ENCODE results near the gene F11R.
A peak's percentile ranks its signal among the peaks of the same experiment; 100 is the strongest.
"Not testable (repeated sequence)": the region's sequence is repeated elsewhere in the genome, so short reads cannot be mapped to it uniquely, and the experiment has no call there.

The F11R gene

GRCh38 chr1:161020509-161021164, at the start of gene F11R:
Gene F11R (minus strand): TSS chr1:161021152. CDS start chr1:161021073, 79 bp downstream.
- no peak for DNase-seq

DNA sequence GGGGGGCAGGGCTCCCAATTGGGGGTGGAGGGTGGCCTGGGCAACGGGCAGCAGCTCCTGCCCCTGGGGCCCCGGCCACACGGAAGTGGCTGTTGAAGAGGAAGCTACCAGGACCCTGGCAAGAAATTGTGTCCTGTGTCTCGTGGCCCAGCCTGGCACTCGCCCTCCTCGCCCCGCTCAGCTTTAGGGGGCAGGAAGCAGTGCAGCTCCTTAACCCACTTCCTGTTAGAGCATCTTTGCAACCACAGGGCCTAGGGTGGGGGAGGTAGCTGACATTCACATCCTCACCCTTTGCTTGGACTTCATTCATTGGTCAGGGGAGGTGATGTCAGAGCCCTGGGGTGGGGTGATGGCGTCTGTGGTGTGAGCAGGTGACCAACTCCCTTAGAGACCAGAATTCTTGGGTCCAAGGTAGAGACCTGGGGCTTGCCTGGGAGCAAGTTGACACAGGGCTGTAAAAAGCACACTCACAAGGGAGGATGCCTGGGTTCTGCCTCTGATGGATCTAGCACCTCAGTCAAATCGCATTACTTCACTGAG, 48.8 kb upstream of the F11R start, which contains the start of gene ARHGAP30:
Gene ARHGAP30, minus strand, starts transcription at position 161 of the 540 bp plus-strand sequence. CDS start 267 bp downstream, outside the sequence.
- DNase-seq: no peak

- no peak for DNase-seq
Observed at GRCh38 chr1:161069241-161069640, 48.3 kb upstream of the F11R start.

DNA sequence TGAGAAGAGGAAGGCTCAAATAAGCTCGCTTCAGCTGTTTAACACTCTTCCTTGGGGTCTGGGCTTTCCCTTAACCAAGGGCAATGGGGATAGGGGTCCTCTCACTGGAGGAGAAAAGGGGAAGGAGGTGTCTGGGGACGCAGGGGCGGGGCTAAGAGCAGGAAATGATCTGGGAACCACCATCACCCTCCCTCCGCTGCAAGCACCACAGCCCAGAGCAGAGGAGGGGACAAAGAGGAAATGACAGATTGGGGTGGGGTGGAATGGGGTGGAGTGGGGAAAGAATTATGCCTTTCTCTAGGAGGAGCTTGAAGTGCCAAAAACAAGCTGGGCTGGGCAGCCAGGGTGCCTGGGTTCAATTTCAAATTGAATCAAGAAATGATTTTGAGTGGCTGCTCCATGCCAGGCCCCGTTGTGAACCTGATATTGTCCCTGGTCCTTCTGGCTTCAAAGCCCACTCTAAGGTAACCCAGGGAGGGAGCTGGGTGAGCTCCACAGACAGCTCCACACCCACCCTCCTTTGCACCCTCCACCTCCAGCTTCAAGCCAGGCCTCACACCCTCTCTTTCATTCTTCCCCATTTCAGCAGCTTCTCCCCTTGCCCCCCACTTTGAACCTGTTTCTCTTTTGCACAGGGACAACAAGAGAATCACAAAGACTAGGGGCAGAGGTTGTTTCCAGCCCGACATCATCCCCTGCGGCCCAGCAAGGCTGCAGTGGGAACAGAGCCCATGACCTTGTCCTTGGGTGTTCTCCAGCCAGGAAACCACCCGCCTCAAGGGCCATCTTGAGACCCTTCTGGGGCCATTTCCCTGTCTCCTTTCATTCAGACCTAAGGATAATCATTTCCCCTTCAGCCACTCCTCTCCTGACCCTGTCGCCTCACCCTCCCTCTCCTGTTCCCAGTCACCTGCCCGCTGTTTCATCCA, 47.6 kb upstream of the F11R start:
- DNase-seq: no peak

- DNase-seq: no peak
Observed at GRCh38 chr1:161066694-161067093, 45.7 kb upstream of the F11R start.

DNA sequence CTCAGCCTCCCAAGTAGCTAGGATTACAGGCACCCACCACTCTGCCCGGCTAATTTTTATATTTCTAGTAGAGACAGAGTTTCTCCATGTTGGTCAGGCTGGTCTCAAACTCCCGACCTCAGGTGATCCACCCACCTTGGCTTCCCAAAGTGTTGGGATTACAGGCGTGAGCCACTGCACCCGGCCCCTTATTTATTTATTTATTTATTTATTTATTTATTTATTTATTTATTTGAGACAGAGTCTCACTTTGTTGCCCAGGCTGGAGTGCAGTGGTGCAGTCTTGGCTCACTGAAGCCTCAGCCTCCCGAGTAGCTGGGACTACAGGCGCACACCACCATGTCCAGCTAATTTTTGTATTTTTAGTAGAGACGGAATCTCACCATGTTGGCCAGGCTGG, 44.7 kb upstream of the F11R start:
- DNase-seq: not testable (repeated sequence)

DNA sequence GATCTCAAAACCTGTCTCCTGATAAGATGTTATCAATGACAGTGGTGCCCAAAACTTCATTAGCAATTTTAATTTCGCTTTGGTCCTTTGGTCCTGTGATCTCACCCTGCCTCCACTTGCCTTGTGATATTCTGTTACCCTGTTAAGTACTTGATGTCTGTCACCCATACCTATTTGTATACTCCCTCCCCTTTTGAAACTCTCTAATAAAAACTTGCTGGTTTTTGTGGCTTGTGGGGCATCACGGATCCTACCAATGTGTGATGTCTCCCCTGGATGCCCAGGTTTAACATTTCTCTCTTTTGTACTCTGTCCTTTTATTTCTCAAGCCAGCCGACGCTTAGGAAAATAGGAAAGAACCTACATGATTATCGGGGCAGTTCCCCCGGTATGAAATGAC, 43.0 kb upstream of the F11R start:
- not testable (repeated sequence) for DNase-seq

- DNase-seq: no peak
Observed at GRCh38 chr1:161061419-161061818, 40.5 kb upstream of the F11R start.

DNA sequence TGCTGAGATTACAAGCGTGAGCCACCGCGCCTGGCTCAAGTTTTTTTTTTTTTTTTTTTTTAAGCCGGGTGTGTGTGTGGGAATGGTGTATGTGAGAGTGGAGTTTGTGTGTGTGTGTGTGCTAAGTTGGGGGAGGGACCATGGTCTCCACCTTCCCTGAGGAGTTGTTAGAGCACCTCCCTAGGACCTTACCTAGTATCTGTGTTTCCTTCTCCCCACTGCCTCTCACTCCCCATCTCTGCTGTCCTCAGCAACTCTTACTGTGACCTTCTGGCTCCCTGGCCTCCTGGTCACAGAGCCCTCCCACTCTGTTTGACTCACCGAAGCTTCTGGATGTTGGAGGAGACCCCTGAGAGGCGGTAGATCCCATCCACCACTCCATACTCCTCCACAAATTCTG, 38.3 kb upstream of the F11R start:
- no peak for DNase-seq

- DNase-seq: no peak
Observed at GRCh38 chr1:161054805-161055204, 33.9 kb upstream of the F11R start.

DNA sequence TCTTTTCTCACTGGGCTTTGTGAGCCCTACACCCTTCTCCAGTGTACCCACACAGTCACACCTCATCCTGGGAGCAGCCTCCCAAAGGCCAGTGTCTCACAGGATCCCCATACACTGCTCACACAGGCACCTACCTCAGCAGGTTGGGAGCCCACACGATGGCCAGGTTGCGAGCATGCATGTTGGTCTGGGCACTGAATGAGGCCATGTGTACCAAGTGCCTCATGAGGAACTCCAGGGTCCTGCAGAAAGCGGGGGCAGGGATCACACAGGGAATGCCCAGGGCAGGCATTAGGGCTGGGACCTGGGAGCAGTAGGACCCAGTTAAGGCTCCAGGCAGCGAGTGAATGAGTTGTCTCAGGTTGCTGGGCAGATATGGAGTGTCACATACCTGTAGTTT, 33.3 kb upstream of the F11R start:
- DNase-seq: no peak

DNA sequence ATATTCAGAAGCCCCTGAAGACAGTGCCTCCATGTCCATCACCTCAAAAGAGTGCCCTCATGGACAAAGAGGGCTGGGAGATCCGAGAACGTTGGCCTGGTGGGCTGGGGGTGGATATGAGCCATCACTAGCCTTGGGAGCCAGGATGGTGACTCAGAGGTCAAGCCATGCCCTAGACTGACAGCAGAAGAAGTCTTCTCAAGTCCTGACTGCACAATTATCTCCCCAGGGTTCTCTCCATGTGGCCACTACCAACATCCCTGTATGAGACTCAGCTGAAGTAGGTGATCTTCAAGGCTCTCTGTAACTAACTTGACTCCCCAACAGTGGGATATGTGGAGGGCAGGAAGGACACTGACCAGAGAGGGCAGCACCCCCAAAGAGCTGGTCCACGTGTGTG, 31.9 kb upstream of the F11R start:
- DNase-seq: no peak

DNA sequence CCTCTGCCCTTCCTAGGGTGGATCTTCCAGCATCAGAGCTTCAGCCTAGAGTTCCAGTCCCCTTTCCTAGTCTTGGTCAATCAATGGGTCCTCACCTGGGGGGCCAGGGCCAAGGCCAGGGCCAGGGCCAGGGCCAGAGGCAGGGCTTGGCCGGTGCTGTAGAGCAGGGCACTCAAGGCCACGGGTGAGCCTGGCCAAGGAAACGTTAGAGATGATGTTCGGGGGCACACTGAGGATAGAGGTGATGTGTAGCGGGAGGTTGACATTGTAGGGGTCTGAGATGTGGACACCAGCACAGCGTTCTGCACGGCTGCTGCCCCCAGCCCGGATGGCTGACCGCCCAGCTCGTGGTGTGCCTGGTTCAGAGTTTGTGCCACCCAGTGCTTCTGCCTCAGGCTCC, 30.3 kb upstream of the F11R start:
- DNase-seq: no peak

DNA sequence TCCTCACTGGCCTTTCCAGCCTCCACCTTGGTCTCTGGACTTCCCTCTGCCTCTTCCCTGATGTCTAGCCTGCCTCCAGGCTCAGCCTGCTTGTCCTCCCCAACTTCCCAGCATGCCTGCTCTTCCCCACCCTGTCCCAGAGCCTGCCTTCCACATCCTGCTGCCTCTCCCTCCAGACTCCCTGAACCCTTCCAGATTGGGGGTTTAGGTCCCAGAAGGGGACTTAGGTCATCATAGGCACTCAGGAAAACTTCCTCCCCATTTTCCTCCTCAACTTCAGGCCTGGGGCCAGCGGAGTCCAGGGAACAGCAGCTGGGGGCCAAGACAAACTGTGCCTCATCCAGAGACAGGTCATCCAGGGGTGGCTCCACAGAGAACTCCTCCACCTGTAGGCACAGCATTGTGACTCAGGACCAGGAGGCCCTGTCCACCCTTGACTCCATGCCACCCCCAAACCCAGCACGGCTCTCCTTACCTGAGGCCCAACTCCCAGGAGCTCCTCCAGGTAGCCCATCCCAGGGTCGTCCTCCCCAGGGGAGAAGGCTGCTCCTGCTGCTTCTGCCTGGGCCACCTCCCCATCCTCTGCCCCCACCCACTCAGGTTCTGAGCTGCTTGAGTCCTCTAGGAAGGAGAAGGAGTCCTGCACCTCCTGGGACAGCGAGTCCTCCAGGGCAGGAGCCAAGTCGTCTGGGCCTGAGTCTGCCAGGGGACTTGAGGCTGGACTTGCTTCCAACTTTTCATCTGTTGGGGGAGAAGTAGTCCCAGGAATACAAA, 28.2 kb upstream of the F11R start:
- no peak for DNase-seq

- DNase-seq: no peak
Observed at GRCh38 chr1:161047436-161048420, 26.8 kb upstream of the F11R start.

GRCh38 chr1:161046605-161047228, 25.8 kb upstream of the F11R start:
- no peak for DNase-seq

- peak; percentile 99 for DNase-seq
Observed at GRCh38 chr1:161045736-161046604, 25.0 kb upstream of the F11R start, which contains the start of gene USF1. Gene USF1 (minus strand): TSS chr1:161045977. CDS start chr1:161043275, 2,702 bp downstream.

DNA sequence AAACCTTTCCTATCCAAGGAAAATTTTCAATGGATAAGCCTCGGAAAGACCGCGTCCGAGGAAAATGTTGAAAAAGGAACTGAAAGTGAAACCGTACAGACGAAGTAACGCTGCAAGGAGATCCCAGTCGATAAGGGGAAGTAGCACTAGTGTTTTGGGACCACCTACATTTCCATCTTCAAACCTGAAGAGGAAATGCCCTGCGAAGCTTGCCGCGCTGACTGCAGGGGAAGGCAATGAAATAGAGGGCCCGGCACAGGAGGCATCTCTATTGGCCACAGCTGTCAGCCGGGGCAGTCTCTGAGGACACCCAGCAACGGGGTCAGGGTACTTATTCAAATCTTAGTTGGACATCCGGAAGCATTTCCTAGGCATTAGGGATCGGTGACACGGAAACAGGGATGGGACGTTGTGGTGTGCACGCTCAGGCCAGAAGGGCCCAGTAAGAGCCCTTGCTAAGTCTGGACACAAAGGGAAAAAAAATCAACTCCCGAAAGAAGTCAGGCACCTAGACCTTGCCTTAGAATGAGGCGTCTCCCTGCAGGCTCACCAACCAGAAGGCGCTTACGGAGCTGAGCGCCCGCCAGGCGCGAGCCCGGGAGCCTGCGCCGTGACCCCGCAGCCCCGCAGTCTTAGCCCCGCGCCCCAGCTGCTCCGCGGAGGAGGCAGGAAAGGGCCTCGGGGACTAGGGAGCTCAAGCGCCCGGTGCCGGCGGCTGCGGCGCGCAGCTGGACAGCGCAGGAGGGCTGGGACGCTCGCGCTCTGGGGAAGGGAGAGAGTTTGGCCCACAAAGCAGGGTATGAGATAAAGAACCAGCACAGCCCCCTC, 24.2 kb upstream of the F11R start:
- peak; percentile 78 for DNase-seq

DNA sequence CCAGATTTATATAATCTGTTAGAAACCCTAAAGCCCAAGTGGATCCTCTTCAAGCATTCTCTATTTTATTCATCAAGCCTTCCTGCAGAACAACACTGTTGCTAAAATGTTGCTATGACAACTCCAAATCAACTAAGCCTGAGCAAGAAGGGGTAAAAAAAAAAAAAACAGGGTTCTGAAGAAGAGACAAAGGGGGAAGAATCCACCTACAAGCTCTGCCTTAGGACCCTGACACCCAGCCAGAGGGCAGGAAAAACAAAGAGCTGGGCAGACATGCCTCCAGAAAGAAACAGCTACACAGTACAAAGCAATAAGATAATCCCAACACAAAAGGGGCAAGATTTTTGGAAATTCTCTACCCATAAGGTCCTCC, 23.6 kb upstream of the F11R start:
- no peak for DNase-seq
